ENCODE data around the gene TMEM250. TPM values are rescaled to one million over a fixed set of nuclear protein-coding genes. Genes with fewer than 3 reads are reported as not detected.
"Not testable (repeated sequence)": the region's sequence is repeated elsewhere in the genome, so short reads cannot be mapped to it uniquely, and the experiment has no call there.

Gene TMEM250
- total RNA-seq, 4 donors from 2014 or later: 28.7 to 66.1 (median 45.3) TPM

DNA sequence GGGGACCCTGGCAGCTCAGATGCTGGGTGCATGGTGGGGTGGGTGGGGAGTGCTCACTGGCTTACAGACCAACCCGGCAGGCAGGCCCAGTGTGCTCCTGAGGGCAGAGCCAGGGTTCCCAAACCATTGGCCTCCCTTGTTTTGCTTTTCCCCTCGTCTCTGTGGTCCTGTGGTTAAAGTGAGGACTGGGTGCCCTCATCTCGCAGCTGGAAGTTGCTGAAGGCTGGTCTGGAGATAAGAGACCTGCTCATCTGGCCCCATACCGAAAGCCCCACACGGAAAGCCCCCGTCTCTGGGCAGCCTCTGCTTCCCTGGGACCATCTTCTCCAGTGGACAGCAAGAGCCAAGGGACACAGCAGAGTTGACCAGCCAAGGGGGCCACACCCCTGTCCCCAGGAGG is 13.8 kb downstream of the TMEM250 start:
- TF ChIP-seq POLR2AphosphoS5 (IDR thresholded peaks at IDR 0.05) (no peak), POLR2A (IDR thresholded peaks at IDR 0.05) (no peak), EP300 (IDR thresholded peaks at IDR 0.05) (no peak)
- TF ChIP-seq, protein P1, sequence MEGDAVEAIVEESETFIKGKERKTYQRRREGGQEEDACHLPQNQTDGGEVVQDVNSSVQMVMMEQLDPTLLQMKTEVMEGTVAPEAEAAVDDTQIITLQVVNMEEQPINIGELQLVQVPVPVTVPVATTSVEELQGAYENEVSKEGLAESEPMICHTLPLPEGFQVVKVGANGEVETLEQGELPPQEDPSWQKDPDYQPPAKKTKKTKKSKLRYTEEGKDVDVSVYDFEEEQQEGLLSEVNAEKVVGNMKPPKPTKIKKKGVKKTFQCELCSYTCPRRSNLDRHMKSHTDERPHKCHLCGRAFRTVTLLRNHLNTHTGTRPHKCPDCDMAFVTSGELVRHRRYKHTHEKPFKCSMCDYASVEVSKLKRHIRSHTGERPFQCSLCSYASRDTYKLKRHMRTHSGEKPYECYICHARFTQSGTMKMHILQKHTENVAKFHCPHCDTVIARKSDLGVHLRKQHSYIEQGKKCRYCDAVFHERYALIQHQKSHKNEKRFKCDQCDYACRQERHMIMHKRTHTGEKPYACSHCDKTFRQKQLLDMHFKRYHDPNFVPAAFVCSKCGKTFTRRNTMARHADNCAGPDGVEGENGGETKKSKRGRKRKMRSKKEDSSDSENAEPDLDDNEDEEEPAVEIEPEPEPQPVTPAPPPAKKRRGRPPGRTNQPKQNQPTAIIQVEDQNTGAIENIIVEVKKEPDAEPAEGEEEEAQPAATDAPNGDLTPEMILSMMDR (IDR thresholded peaks at IDR 0.05): no peak
- H3K9me3 ChIP-seq: no peaks in the 10 kb centered on the region
- H3K36me3 ChIP-seq: no peaks in the 10 kb centered on the region
- WGBS, 2 donors (ENCODE audit: low coverage in 1 of 2): no CpG with 5 or more reads among the region's 6 CpGs
- H3K27ac ChIP-seq: peak overlapping the region in 1 of 4 donors; percentile 30
- no peak overlapping the region for H3K4me3 ChIP-seq
- peaks cover 21% of the 10 kb centered on the region for H3K27me3 ChIP-seq
- ATAC-seq: no peak
- H3K4me1 ChIP-seq: peaks cover 0 to 65% (median 27%) of the 10 kb centered on the region in 3 donors

DNA sequence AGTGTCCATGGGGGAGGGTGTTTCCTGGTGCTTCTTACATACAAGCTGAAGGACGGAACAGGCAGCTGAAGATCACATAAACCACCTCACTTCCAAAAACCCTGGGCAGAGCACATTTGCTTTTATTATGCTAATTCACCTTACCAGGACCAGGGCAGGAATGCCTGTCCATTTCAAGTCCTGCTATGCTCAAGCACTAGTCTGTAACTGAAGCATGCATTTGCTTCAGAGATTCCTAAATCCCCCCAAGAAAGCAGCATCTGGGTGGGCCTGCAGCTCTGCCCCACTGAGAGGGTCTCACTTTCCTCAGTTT is 14.2 kb downstream of the TMEM250 start:
- no peak overlapping the region for H3K4me3 ChIP-seq
- peaks cover 0 to 61% (median 25%) of the 10 kb centered on the region in 3 donors for H3K4me1 ChIP-seq
- no peak overlapping the region for H3K27ac ChIP-seq
- no peak for ATAC-seq
- no peaks in the 10 kb centered on the region for H3K36me3 ChIP-seq
- no CpG with 5 or more reads among the region's 1 CpG for WGBS, 2 donors (ENCODE audit: low coverage in 1 of 2)
- no peaks in the 10 kb centered on the region for H3K9me3 ChIP-seq
- TF ChIP-seq POLR2AphosphoS5 (IDR thresholded peaks at IDR 0.05) (no peak), EP300 (IDR thresholded peaks at IDR 0.05) (no peak), POLR2A (IDR thresholded peaks at IDR 0.05) (no peak)
- TF ChIP-seq, protein P1 (IDR thresholded peaks at IDR 0.05): no peak
- peaks cover 21% of the 10 kb centered on the region for H3K27me3 ChIP-seq

DNA sequence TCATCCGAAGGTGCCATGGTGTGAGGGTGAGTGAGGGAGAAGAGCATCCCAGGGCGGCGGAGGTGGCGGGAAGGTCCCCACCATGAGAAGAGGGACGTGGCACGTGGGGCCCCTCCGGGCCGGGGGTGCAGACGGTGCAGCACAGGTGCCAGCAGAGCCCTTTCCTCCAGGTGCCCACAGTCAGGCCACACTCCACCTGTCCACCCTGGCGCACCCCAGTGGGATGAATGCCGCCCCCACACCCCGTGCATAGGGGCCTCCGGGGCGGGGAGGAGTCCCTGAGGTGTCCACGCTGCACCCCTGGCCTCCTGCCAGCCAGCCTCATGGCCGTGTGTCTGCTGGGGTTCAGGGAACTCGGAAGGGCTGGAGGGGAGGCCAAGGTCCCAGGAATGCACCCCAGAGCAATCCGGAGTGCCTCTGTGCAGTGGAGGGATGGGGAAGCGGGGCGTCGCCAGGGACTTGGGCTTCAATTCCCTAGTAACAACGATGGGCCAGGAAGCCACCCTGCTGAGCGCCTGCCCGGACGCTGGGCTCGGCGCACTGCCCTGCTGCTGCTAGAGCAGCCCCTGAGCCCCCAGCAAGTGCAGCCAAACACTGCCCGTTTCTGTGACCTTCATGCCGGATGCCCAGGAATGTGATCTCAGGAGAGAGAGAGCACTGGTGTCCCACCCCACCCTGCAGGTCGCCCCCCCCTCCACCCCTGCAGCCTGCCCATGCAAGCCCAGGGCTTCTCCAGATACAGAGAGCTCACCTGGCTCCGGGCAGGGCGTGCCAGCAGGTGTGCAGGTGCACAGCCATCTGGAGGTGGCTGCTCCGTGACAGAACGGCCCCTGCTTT is 14.8 kb downstream of the TMEM250 start:
- Histone ChIP-seq H3K4me1 (peaks cover 0 to 60% (median 20%) of the 10 kb centered on the region in 3 donors), H3K27ac (no peak overlapping the region), H3K36me3 (no peaks in the 10 kb centered on the region), H3K27me3 (peaks cover 21% of the 10 kb centered on the region), H3K9me3 (no peaks in the 10 kb centered on the region), H3K4me3 (no peak overlapping the region)
- WGBS, 2 donors (ENCODE audit: low coverage in 1 of 2): 70% methylated on average over 2 of the region's 34 CpGs; no CpG with 5 or more reads in 1 of the 2 donors
- ATAC-seq: no peak
- TF ChIP-seq POLR2AphosphoS5 (IDR thresholded peaks at IDR 0.05): no peak

DNA sequence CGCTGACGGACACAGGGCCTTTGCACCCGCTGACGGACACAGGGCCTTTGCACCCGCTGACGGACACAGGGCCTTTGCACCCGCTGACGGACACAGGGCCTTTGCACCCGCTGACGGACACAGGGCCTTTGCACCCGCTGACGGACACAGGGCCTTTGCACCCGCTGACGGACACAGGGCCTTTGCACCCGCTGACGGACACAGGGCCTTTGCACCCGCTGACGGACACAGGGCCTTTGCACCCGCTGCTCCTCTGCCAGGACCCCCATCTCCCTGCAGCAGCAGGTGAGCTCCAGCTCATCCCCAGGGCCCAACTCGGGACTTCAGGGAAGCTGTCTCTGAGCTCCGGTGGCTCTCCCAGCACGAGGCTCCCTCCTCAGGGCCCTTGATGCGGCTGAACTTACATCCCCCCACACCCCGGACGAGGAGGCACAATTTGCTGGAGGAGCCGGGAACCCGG is 17.0 kb downstream of the TMEM250 start:
- not testable (repeated sequence) for H3K36me3 ChIP-seq, ATAC-seq, H3K27ac ChIP-seq, H3K4me3 ChIP-seq, H3K9me3 ChIP-seq
- Histone ChIP-seq H3K4me1 (peaks cover 0 to 50% (median 19%) of the 10 kb centered on the region in 3 donors), H3K27me3 (peaks cover 21% of the 10 kb centered on the region)
- WGBS, 2 donors (ENCODE audit: low coverage in 1 of 2): no CpG with 5 or more reads among the region's 27 CpGs

DNA sequence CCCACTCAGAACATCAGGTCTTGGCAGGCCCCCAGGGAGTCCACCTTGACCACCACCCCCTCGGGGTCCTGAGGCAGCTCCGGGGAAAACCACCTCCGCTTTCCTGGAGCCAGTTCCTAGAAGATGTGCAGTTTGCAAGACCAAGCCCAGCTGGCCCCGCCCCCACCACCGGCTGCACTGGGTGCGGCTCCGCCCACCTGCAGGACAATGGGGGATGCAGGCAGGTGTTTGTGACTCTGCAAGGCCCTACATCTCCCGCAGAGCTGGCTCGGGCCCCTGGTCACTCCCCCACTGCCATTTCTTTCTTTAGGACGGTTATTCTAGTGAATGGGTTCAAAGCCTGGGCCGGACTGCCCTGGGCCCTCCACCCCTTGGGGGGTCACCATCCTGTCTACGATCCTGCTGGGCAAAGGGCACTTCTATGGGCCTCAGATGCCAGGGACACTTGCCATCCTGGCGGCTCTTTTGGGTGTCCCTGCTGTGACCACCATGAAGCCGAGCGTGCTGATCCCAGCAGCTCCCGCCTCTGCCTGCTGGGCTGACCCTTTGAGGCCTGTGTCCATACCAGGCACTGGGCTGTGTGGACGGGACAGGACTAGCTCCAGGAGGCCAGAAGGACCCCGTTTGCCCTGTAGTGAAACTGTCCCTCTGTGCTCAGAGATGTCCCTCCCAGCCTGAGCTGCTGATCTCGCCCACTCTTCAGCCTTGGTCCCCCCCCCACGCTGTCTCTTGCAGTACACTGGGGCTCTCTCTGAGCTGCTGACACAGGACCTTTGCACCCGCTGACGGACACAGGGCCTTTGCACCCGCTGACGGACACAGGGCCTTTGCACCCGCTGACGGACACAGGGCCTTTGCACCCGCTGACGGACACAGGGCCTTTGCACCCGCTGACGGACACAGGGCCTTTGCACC is 17.7 kb downstream of the TMEM250 start:
- WGBS, 2 donors (ENCODE audit: low coverage in 1 of 2): 49% methylated on average over 4 of the region's 30 CpGs; no CpG with 5 or more reads in 1 of the 2 donors
- no peak for TF ChIP-seq POLR2A (IDR thresholded peaks at IDR 0.05)
- TF ChIP-seq EP300 (IDR thresholded peaks at IDR 0.05): no peak
- TF ChIP-seq, protein P1 (IDR thresholded peaks at IDR 0.05): no peak
- TF ChIP-seq POLR2AphosphoS5 (IDR thresholded peaks at IDR 0.05): no peak
- Histone ChIP-seq H3K27me3 (peaks cover 21% of the 10 kb centered on the region), H3K4me3 (no peak overlapping the region), H3K9me3 (no peaks in the 10 kb centered on the region), H3K27ac (no peak overlapping the region), H3K4me1 (peaks cover 0 to 50% (median 22%) of the 10 kb centered on the region in 3 donors), H3K36me3 (no peaks in the 10 kb centered on the region)
- no peak for ATAC-seq

Measured in gastroesophageal sphincter (tissue), 4 donors.